GM04504 (cell line): ENCODE measurements around the gene POLRMT.
"Not testable (repeated sequence)": the region's sequence is repeated elsewhere in the genome, so short reads cannot be mapped to it uniquely, and the experiment has no call there.

Experiments used
- DNase-seq: peaks from one replicate; pipeline ENCODE4 v3.0.0-alpha.2; 2012; ENCODE audit warnings: low read depth

Gene POLRMT

GRCh38 chr19:628168-628567, 5.2 kb downstream of the POLRMT start:
- DNase-seq, result no peak

- not testable (repeated sequence) for DNase-seq
Observed at GRCh38 chr19:626566-626965, 6.8 kb downstream of the POLRMT start.

GRCh38 chr19:625257-625656, 8.1 kb downstream of the POLRMT start:
- no peak for DNase-seq

GRCh38 chr19:624433-625109, 8.8 kb downstream of the POLRMT start:
- no peak for DNase-seq

- peak; percentile 88 for DNase-seq
Observed at GRCh38 chr19:623974-624373, 9.4 kb downstream of the POLRMT start.

- DNase-seq, result no peak
Observed at GRCh38 chr19:623175-623916, 10.0 kb downstream of the POLRMT start.

GRCh38 chr19:622666-623065, 10.7 kb downstream of the POLRMT start:
- DNase-seq, result no peak

GRCh38 chr19:621819-622218, 11.5 kb downstream of the POLRMT start:
- DNase-seq, result no peak

- DNase-seq, result not testable (repeated sequence)
Observed at GRCh38 chr19:621191-621590, 12.1 kb downstream of the POLRMT start.

GRCh38 chr19:620166-620862, 13.0 kb downstream of the POLRMT start:
- DNase-seq, result no peak

GRCh38 chr19:619286-620002, 13.9 kb downstream of the POLRMT start:
- DNase-seq, result no peak

- DNase-seq, result no peak
Observed at GRCh38 chr19:618674-619285, 14.6 kb downstream of the POLRMT start.

- no peak for DNase-seq
Observed at GRCh38 chr19:618247-618619, 15.1 kb downstream of the POLRMT start.

GRCh38 chr19:617551-618246, 15.6 kb downstream of the POLRMT start:
- no peak for DNase-seq

- no peak for DNase-seq
Observed at GRCh38 chr19:616747-617526, 16.4 kb downstream of the POLRMT start.

- DNase-seq, result no peak
Observed at GRCh38 chr19:616062-616700, 17.2 kb downstream of the POLRMT start.

GRCh38 chr19:615619-616018, 17.7 kb downstream of the POLRMT start:
- no peak for DNase-seq

- DNase-seq, result no peak
Observed at GRCh38 chr19:613732-614567, 19.4 kb downstream of the POLRMT start.

GRCh38 chr19:612941-613340, 20.4 kb downstream of the POLRMT start:
- DNase-seq, result no peak
